HepG2 (cell line): ENCODE results near the gene NDUFB10. TPM values are rescaled to one million over a fixed set of nuclear protein-coding genes. Genes with fewer than 3 reads are reported as not detected.

Experiments
- AGO1 ChIP-seq: fragments of 200-400 bp; formaldehyde crosslinking; IDR thresholded peaks from 2 replicates; pipeline ENCODE4 v1.6.1; 2017; ENCODE audit warnings: mild to moderate bottlenecking, low read depth, low read length, moderate library complexity; ENCODE audit not compliant: poor library complexity, severe bottlenecking
- ATF5 ChIP-seq: sonication (generic); formaldehyde crosslinking; IDR thresholded peaks from 2 replicates; pipeline ENCODE4 v1.4.0; 2020; ENCODE audit warnings: mild to moderate bottlenecking, low read depth, missing genetic modification reagents
- GTF2F1 ChIP-seq: fragments of 150-350 bp; IDR thresholded peaks from 2 replicates; pipeline ENCODE4 v1.6.1; 2014; ENCODE audit warnings: low read length
- HNRNPH1 ChIP-seq: fragments of 200-400 bp; formaldehyde crosslinking; optimal IDR thresholded peaks from 2 replicates; pipeline ENCODE3; 2017; ENCODE audit warnings: mild to moderate bottlenecking, low read depth, low read length
- HOXA7 ChIP-seq: sonication (generic); formaldehyde crosslinking; IDR thresholded peaks from 2 replicates; pipeline ENCODE4 v1.8.1; 2022; ENCODE audit warnings: mild to moderate bottlenecking, missing genetic modification reagents, moderate library complexity
- LCORL ChIP-seq, 2 experiments: fragments of 450-650 bp in 1 of 2; sonication (generic) in 1 of 2; formaldehyde crosslinking in 1 of 2; IDR thresholded peaks; 2 replicates each; pipeline versions ENCODE4 v1.5.0 to v1.6.1; 2017 to 2020; ENCODE audit warnings: antibody characterized with exemption in 1 of 2, missing genetic modification reagents in 1 of 2
- MXD4 ChIP-seq: IDR thresholded peaks from 2 replicates; pipeline ENCODE4 v1.6.1; 2016; ENCODE audit warnings: mild to moderate bottlenecking, missing biosample characterization, missing genetic modification reagents
- NR3C1 ChIP-seq: sonication (generic); formaldehyde crosslinking; IDR thresholded peaks from 2 replicates; pipeline ENCODE4 v1.4.0; 2020; ENCODE audit warnings: missing genetic modification reagents
- PRDM10 ChIP-seq: sonication (generic); formaldehyde crosslinking; IDR thresholded peaks from 2 replicates; pipeline ENCODE4 v1.4.0; 2020; ENCODE audit warnings: low read depth, missing genetic modification reagents
- SNAPC4 ChIP-seq: sonication (generic); formaldehyde crosslinking; IDR thresholded peaks from 2 replicates; pipeline ENCODE4 v1.4.0; 2020; ENCODE audit warnings: mild to moderate bottlenecking, missing genetic modification reagents
- SRSF9 ChIP-seq: fragments of 200-400 bp; formaldehyde crosslinking; IDR thresholded peaks from 2 replicates; pipeline ENCODE4 v1.6.1; 2018; ENCODE audit warnings: borderline replicate concordance, mild to moderate bottlenecking, low read depth, low read length; ENCODE audit not compliant: insufficient read depth, poor library complexity, severe bottlenecking
- TARDBP ChIP-seq: sonication (generic); formaldehyde crosslinking; IDR thresholded peaks from 2 replicates; pipeline ENCODE4 v1.8.0; 2022; ENCODE audit warnings: mild to moderate bottlenecking, missing genetic modification reagents
- TCF7L2 ChIP-seq: IDR thresholded peaks from 2 replicates; pipeline ENCODE4 v1.6.1; 2011; ENCODE audit warnings: mild to moderate bottlenecking, low read depth, low read length, moderate library complexity
- TOPORS ChIP-seq: sonication (generic); formaldehyde crosslinking; IDR thresholded peaks from 2 replicates; pipeline ENCODE4 v1.8.0; 2023; ENCODE audit warnings: mild to moderate bottlenecking, missing genetic modification reagents
- ZBTB42 ChIP-seq: sonication (generic); formaldehyde crosslinking; IDR thresholded peaks from 2 replicates; pipeline ENCODE4 v1.5.0; 2020; ENCODE audit warnings: mild to moderate bottlenecking, missing genetic modification reagents
- ZNF335 ChIP-seq: sonication (generic); formaldehyde crosslinking; IDR thresholded peaks from 2 replicates; pipeline ENCODE4 v1.4.0; 2020; ENCODE audit warnings: missing genetic modification reagents
- ZNF343 ChIP-seq: sonication (generic); formaldehyde crosslinking; IDR thresholded peaks from 2 replicates; pipeline ENCODE4 v1.4.0; 2020; ENCODE audit warnings: mild to moderate bottlenecking, missing genetic modification reagents
- ZNF724P ChIP-seq: sonication (generic); formaldehyde crosslinking; IDR thresholded peaks from 2 replicates; pipeline ENCODE4 v1.8.0; 2022; ENCODE audit warnings: missing genetic modification reagents, borderline replicate concordance
- polyA plus RNA-seq, 8 experiments: library from polyadenylated mRNA; depleted of rRNA in 3 of 8; stranded (reverse) in 7 of 8; unstranded in 1 of 8; fragments of >200 nt; fragmentation: Illumina TruSeq in 4 of 8; extraction: Trizol in 4 of 8; gene quantifications; 2 replicates each; pipeline versions ENCODE4 v1.2.1 to v1.2.3, GENCODE V29; 2011 to 2016; ENCODE audit warnings: low read depth in 4 of 8, missing spikeins in 1 of 8, mixed read lengths in 1 of 8; ENCODE audit not compliant: insufficient read depth in 1 of 8
- total RNA-seq, 5 experiments: library from RNA; depleted of rRNA; stranded (reverse); fragments of >200 nt; fragmentation: Illumina TruSeq; extraction: Trizol; gene quantifications; 2 replicates each; pipeline ENCODE4 v1.2.3, GENCODE V29; 2016; ENCODE audit warnings: low read depth in 1 of 5

The NDUFB10 gene
- total and polyA plus RNA-seq, 2 of the 13 experiments (the other 11 are each of a cell fraction or from before 2014, with no cell fraction given): 68.6 to 157 TPM

- TF ChIP-seq TOPORS (CRISPR knock-in tag): peak; percentile 65; the same call in 1 of the 2 replicates
- TF ChIP-seq TCF7L2: no peak
- TF ChIP-seq ZNF343: 0 out of 2 replicates have a peak, but pooled peaks have one; percentile 52
- peak; percentile 96 for TF ChIP-seq TARDBP (CRISPR knock-in tag)
- peak; percentile 47 for TF ChIP-seq AGO1
- no peak for TF ChIP-seq HNRNPH1
- TF ChIP-seq ZNF335 (CRISPR knock-in tag): peak; percentile 82
- peak; percentile 70; the same call in 1 of the 2 replicates for TF ChIP-seq MXD4 (CRISPR knock-in tag)
- no peak for TF ChIP-seq LCORL (IDR thresholded peaks at IDR 0.05)
- TF ChIP-seq LCORL (CRISPR knock-in tag; IDR thresholded peaks at IDR 0.05): peak; percentile 87
- TF ChIP-seq SNAPC4 (CRISPR knock-in tag): peak; percentile 83
- TF ChIP-seq HOXA7 (CRISPR knock-in tag): no peak
- 0 out of 2 replicates have a peak, but pooled peaks have one; percentile 31 for TF ChIP-seq ATF5 (CRISPR knock-in tag)
- no peak for TF ChIP-seq NR3C1 (CRISPR knock-in tag)
- peak; percentile 51; the same call in 1 of the 2 replicates for TF ChIP-seq PRDM10 (CRISPR knock-in tag)
- TF ChIP-seq GTF2F1: no peak
- TF ChIP-seq SRSF9: no peak
- no peak for TF ChIP-seq ZBTB42 (CRISPR knock-in tag)
- peak; percentile 72; the same call in 1 of the 2 replicates for TF ChIP-seq ZNF724P (CRISPR knock-in tag)
Observed at GRCh38 chr16:1940273-1941161, 18.8 kb upstream of the NDUFB10 start (continued).
